Measurements from ENCODE around the gene AFF3.

AFF3 gene

DNA sequence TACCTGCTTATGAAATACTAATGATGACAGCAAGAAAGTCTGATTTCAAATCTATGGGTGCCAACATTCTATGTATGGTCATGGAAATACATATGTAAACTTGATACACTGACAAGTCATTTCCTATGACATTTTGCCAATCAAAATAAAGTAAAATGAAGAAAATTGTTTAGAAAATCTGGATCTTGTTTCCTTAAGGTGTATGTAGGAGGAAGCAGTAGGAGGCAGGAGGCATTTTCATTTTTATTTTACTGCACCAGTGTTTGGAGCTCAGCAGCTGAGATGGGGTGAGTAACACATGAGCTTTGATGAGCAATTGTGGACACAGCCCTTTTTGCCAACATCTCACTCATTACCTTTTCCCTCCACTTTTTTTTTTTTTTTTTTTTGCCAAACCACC lies 167.0 kb downstream of the AFF3 start:
- Histone ChIP-seq H3K4me1 (ENCODE audit: control insufficient read depth, insufficient read depth, low read length, unreplicated experiment) (peaks cover 47% of the 10 kb centered on the region), H3K27me3 (ENCODE audit: insufficient read depth, low read length) (no peaks in the 10 kb centered on the region), H3K27ac (ENCODE audit: low read depth, low read length) (peak overlapping the region; percentile 60), H3K4me3 (ENCODE audit: low read depth, low read length) (peak overlapping the region; percentile 17), H3K79me2 (ENCODE audit: control insufficient read depth, insufficient read depth, low read length, unreplicated experiment) (no peaks in the 10 kb centered on the region), H3K36me3 (ENCODE audit: insufficient read depth, low read length) (no peaks in the 10 kb centered on the region), H2AFZ (ENCODE audit: low read length, unreplicated experiment) (no peak overlapping the region)

DNA sequence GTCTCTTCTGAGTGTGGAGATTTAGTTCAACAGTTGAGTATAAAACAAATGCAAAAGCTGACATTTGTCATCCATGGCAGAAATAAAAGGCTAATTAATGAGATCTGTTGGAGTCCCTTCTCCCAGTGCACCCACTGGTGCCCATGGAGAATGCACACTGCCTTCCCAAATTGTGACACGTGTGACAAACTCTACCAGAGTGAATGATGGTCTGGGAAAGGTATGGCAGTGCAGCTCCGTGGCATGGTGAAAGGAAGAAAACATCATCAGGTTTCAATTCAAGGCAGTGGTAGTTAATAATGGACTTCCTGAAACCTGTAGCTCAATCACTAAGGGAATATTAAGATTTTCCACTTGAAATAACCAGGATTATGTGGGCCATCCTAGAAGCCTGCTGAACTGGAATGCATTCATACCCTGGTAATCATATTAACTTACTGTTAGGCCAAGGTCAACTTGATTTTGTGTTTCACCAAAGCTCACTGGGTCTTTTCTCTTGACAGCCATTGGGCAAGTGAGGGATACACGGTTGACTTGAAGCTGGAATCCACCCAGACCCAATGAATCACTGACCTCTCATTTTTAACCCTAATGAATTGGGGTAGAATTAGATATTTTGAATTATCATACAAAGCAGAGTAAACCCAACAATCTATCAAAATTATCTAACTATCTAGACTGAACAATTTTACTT lies 167.6 kb downstream of the AFF3 start:
- Histone ChIP-seq H3K79me2 (ENCODE audit: control insufficient read depth, insufficient read depth, low read length, unreplicated experiment) (no peaks in the 10 kb centered on the region), H3K36me3 (ENCODE audit: insufficient read depth, low read length) (no peaks in the 10 kb centered on the region), H3K27me3 (ENCODE audit: insufficient read depth, low read length) (no peaks in the 10 kb centered on the region), H3K27ac (ENCODE audit: low read depth, low read length) (peak overlapping the region; percentile 60), H3K4me1 (ENCODE audit: control insufficient read depth, insufficient read depth, low read length, unreplicated experiment) (peaks cover 47% of the 10 kb centered on the region), H3K4me3 (ENCODE audit: low read depth, low read length) (peak overlapping the region; percentile 17), H2AFZ (ENCODE audit: low read length, unreplicated experiment) (no peak overlapping the region)

- no peak overlapping the region for H2AFZ ChIP-seq (ENCODE audit: low read length, unreplicated experiment)
- no peak overlapping the region for H3K4me3 ChIP-seq (ENCODE audit: low read depth, low read length)
- H3K27ac ChIP-seq (ENCODE audit: low read depth, low read length), result peak overlapping the region; percentile 60; the same call in 1 of the 2 replicates
- H3K79me2 ChIP-seq (ENCODE audit: control insufficient read depth, insufficient read depth, low read length, unreplicated experiment), result no peaks in the 10 kb centered on the region
- H3K36me3 ChIP-seq (ENCODE audit: insufficient read depth, low read length), result no peaks in the 10 kb centered on the region
- H3K27me3 ChIP-seq (ENCODE audit: insufficient read depth, low read length), result no peaks in the 10 kb centered on the region
- H3K4me1 ChIP-seq (ENCODE audit: control insufficient read depth, insufficient read depth, low read length, unreplicated experiment), result peaks cover 46% of the 10 kb centered on the region
Measured at GRCh38 chr2:99974275-99974674, 168.1 kb downstream of the AFF3 start.

- Histone ChIP-seq H3K4me1 (ENCODE audit: control insufficient read depth, insufficient read depth, low read length, unreplicated experiment) (peaks cover 46% of the 10 kb centered on the region), H3K27ac (ENCODE audit: low read depth, low read length) (no peak overlapping the region), H3K79me2 (ENCODE audit: control insufficient read depth, insufficient read depth, low read length, unreplicated experiment) (no peaks in the 10 kb centered on the region), H3K27me3 (ENCODE audit: insufficient read depth, low read length) (no peaks in the 10 kb centered on the region), H2AFZ (ENCODE audit: low read length, unreplicated experiment) (no peak overlapping the region), H3K4me3 (ENCODE audit: low read depth, low read length) (no peak overlapping the region), H3K36me3 (ENCODE audit: insufficient read depth, low read length) (no peaks in the 10 kb centered on the region)
Measured at GRCh38 chr2:99971326-99971900, 171.0 kb downstream of the AFF3 start.

DNA sequence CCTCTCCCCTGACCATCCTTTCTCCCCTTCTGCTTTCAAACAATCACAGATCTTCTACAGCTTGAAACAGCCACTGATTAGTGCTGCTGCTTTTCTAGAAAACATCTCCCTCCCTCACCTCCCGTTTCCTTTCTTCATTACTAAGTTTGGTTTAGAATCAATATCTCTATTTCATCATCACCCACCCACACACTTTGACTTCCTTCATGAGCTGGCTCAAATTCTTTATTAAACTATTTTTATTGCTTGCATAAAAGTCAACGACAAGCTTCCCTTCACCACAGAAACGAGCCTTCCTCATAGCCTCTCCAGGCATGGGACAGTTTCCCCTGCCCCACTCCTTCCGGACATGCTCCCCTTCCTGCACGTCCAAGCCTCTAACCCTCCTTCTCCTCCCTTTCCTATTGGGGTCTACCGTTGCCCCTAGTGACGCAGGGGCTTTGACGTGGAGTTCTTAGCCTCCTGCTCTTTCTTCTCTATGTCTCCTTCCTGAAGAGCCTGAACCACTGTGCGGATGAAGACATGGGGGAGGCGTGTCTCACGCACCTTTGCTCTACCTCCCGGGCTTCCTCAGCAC lies 172.0 kb downstream of the AFF3 start:
- no peak overlapping the region for H2AFZ ChIP-seq (ENCODE audit: low read length, unreplicated experiment)
- H3K36me3 ChIP-seq (ENCODE audit: insufficient read depth, low read length), result no peaks in the 10 kb centered on the region
- no peak overlapping the region for H3K4me3 ChIP-seq (ENCODE audit: low read depth, low read length)
- peaks cover 38% of the 10 kb centered on the region for H3K4me1 ChIP-seq (ENCODE audit: control insufficient read depth, insufficient read depth, low read length, unreplicated experiment)
- H3K79me2 ChIP-seq (ENCODE audit: control insufficient read depth, insufficient read depth, low read length, unreplicated experiment), result no peaks in the 10 kb centered on the region
- no peak overlapping the region for H3K27ac ChIP-seq (ENCODE audit: low read depth, low read length)
- H3K27me3 ChIP-seq (ENCODE audit: insufficient read depth, low read length), result no peaks in the 10 kb centered on the region

- H3K36me3 ChIP-seq (ENCODE audit: insufficient read depth, low read length), result no peaks in the 10 kb centered on the region
- H3K27ac ChIP-seq (ENCODE audit: low read depth, low read length), result no peak overlapping the region
- H2AFZ ChIP-seq (ENCODE audit: low read length, unreplicated experiment), result no peak overlapping the region
- no peaks in the 10 kb centered on the region for H3K79me2 ChIP-seq (ENCODE audit: control insufficient read depth, insufficient read depth, low read length, unreplicated experiment)
- no peak overlapping the region for H3K4me3 ChIP-seq (ENCODE audit: low read depth, low read length)
- H3K4me1 ChIP-seq (ENCODE audit: control insufficient read depth, insufficient read depth, low read length, unreplicated experiment), result no peaks in the 10 kb centered on the region
- no peaks in the 10 kb centered on the region for H3K27me3 ChIP-seq (ENCODE audit: insufficient read depth, low read length)
Measured at GRCh38 chr2:99961196-99961913, 181.0 kb downstream of the AFF3 start.

DNA sequence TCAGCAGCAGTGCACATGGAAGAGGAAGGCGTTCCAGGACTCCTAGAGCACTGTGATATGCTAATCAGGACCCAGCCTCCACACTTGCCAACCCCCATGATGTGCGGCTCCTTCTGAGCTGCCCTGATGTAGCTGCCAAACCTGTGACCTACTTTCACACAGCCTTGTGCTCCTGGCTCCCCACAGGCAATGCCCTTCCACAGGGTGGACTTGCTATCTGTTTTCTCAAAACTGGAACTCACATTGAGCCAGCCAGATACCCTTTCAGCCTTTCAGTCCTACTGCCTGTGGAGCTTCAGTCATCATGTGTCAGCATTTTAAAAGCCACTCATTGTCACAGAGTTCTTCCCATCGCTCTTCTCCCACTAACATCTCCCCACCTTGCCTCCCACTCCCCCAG lies 181.6 kb downstream of the AFF3 start:
- Histone ChIP-seq H3K27me3 (ENCODE audit: insufficient read depth, low read length) (no peaks in the 10 kb centered on the region), H3K4me1 (ENCODE audit: control insufficient read depth, insufficient read depth, low read length, unreplicated experiment) (no peaks in the 10 kb centered on the region), H3K79me2 (ENCODE audit: control insufficient read depth, insufficient read depth, low read length, unreplicated experiment) (no peaks in the 10 kb centered on the region), H3K4me3 (ENCODE audit: low read depth, low read length) (no peak overlapping the region), H3K36me3 (ENCODE audit: insufficient read depth, low read length) (no peaks in the 10 kb centered on the region), H3K27ac (ENCODE audit: low read depth, low read length) (no peak overlapping the region), H2AFZ (ENCODE audit: low read length, unreplicated experiment) (no peak overlapping the region)

DNA sequence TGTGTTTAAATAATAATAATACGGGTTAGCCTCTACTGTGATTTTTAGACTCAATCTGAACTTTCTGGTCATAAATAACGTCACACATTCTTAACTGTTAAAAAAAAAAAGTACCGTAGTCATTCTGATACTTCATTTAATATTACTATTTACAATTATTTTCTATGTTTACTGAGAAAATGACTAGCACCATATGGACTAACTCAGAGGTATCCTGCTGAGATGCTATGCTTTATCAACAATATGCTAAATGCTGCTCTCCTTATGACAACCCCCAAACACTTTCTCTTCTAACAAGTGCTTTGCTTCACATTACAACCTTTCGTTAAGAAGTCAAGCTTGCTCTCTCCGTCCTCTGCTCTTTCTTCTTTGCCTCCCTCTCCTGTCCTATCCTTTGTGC lies 182.1 kb downstream of the AFF3 start:
- H3K27me3 ChIP-seq (ENCODE audit: insufficient read depth, low read length), result no peaks in the 10 kb centered on the region
- no peaks in the 10 kb centered on the region for H3K4me1 ChIP-seq (ENCODE audit: control insufficient read depth, insufficient read depth, low read length, unreplicated experiment)
- H3K4me3 ChIP-seq (ENCODE audit: low read depth, low read length), result no peak overlapping the region
- no peaks in the 10 kb centered on the region for H3K36me3 ChIP-seq (ENCODE audit: insufficient read depth, low read length)
- H2AFZ ChIP-seq (ENCODE audit: low read length, unreplicated experiment), result no peak overlapping the region
- no peak overlapping the region for H3K27ac ChIP-seq (ENCODE audit: low read depth, low read length)
- no peaks in the 10 kb centered on the region for H3K79me2 ChIP-seq (ENCODE audit: control insufficient read depth, insufficient read depth, low read length, unreplicated experiment)

GRCh38 chr2:99959261-99960014 lies 183.0 kb downstream of the AFF3 start:
- Histone ChIP-seq H3K79me2 (ENCODE audit: control insufficient read depth, insufficient read depth, low read length, unreplicated experiment) (no peaks in the 10 kb centered on the region), H3K36me3 (ENCODE audit: insufficient read depth, low read length) (no peaks in the 10 kb centered on the region)

GRCh38 chr2:99957332-99958133 lies 184.9 kb downstream of the AFF3 start:
- no peaks in the 10 kb centered on the region for H3K36me3 ChIP-seq (ENCODE audit: insufficient read depth, low read length)
- H2AFZ ChIP-seq (ENCODE audit: low read length, unreplicated experiment), result no peak overlapping the region
- H3K4me1 ChIP-seq (ENCODE audit: control insufficient read depth, insufficient read depth, low read length, unreplicated experiment), result no peaks in the 10 kb centered on the region
- no peak overlapping the region for H3K27ac ChIP-seq (ENCODE audit: low read depth, low read length)
- no peak overlapping the region for H3K4me3 ChIP-seq (ENCODE audit: low read depth, low read length)
- no peaks in the 10 kb centered on the region for H3K79me2 ChIP-seq (ENCODE audit: control insufficient read depth, insufficient read depth, low read length, unreplicated experiment)
- H3K27me3 ChIP-seq (ENCODE audit: insufficient read depth, low read length), result no peaks in the 10 kb centered on the region

More at GRCh38 chr2:99959261-99960014, 183.0 kb downstream of the AFF3 start:
- no peak overlapping the region for H3K4me3 ChIP-seq (ENCODE audit: low read depth, low read length)
- no peak overlapping the region for H2AFZ ChIP-seq (ENCODE audit: low read length, unreplicated experiment)
- no peaks in the 10 kb centered on the region for H3K4me1 ChIP-seq (ENCODE audit: control insufficient read depth, insufficient read depth, low read length, unreplicated experiment)
- H3K27me3 ChIP-seq (ENCODE audit: insufficient read depth, low read length), result no peaks in the 10 kb centered on the region
- H3K27ac ChIP-seq (ENCODE audit: low read depth, low read length), result no peak overlapping the region

Data from ACC112 (cell line).